ENCODE results near the gene SUOX. TPM values are rescaled to one million over a fixed set of nuclear protein-coding genes. Genes with fewer than 3 reads are reported as not detected.

Gene SUOX
- total RNA-seq, 3 donors from 2014 or later: 24.6 to 30.2 (median 29.9) TPM

DNA sequence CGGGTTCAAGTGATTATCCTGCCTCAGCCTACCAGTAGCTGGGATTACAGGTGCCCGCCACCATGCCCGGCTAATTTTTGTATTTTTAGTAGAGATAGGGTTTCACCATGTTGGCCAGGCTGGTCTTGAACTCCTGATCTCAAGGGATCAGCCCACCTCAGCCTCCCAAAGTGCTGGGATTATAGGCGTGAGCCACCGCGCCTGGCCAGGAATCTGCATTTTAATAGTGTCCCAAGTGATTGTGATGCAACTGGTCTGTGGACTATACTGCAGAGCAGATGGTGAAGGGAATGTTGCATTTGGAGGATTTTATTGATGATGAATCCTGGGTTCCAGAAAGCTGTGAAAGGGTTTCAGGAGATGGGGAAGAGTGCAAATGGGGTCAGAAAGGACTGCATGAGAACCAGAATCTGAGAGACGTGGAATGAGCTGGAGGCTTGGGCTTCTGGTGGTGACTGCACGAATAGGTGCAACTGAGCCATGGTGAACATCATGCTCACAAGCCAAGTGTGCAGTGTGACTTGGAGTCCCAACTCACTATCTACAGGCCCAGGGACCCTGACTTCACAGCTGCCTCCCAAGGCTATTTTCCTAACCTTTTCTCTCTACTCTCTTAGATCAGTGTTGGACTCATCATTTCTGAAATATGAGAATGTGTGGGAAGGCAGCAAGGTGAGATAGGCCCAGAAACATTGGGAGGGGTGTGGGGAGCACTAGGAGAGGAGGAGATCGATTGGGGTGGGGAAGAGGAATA is 49.1 kb downstream of the SUOX start:
- TF ChIP-seq, protein P1, sequence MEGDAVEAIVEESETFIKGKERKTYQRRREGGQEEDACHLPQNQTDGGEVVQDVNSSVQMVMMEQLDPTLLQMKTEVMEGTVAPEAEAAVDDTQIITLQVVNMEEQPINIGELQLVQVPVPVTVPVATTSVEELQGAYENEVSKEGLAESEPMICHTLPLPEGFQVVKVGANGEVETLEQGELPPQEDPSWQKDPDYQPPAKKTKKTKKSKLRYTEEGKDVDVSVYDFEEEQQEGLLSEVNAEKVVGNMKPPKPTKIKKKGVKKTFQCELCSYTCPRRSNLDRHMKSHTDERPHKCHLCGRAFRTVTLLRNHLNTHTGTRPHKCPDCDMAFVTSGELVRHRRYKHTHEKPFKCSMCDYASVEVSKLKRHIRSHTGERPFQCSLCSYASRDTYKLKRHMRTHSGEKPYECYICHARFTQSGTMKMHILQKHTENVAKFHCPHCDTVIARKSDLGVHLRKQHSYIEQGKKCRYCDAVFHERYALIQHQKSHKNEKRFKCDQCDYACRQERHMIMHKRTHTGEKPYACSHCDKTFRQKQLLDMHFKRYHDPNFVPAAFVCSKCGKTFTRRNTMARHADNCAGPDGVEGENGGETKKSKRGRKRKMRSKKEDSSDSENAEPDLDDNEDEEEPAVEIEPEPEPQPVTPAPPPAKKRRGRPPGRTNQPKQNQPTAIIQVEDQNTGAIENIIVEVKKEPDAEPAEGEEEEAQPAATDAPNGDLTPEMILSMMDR (IDR thresholded peaks at IDR 0.05): no peak
- TF ChIP-seq POLR2A (IDR thresholded peaks at IDR 0.05): no peak
- no peak for TF ChIP-seq POLR2AphosphoS5 (IDR thresholded peaks at IDR 0.05)
- Histone ChIP-seq H3K4me3 (no peak overlapping the region), H3K36me3 (no peaks in the 10 kb centered on the region), H3K27ac (no peak overlapping the region), H3K4me1 (peaks cover 3 to 7% of the 10 kb centered on the region in 2 donors), H3K27me3 (no peaks in the 10 kb centered on the region), H3K9me3 (no peaks in the 10 kb centered on the region)
- DNase-seq (ENCODE audit: low spot score in 2 of 2): no peak
- intact Hi-C loops (cut with DNase I; ENCODE audit: low total_unique reads): no loop called here

DNA sequence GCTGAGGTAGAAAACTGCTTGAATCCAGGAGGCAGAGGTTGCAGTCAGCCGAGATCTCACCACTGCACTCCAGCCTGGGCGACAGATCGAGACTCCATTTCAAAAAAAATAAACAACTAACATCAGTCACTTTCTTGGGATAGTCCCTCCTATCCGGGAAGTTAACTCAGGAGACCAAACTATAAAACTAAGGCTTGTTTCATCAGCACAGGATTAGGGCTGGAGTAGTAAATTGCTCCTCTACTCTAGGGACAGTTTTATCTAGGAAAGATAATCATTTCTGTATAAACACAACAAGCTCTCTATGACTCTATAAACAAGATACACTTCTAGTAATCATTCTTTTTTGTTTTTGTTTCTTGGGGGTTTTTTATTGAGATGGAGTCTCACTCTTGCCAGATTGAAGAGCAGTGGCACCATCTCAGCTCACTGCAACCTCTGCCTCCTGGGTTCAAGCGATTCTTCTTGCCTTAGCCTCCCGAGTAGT is 56.4 kb downstream of the SUOX start:
- Histone ChIP-seq H3K9me3 (no peaks in the 10 kb centered on the region), H3K36me3 (no peaks in the 10 kb centered on the region), H3K27me3 (no peaks in the 10 kb centered on the region), H3K4me1 (no peaks in the 10 kb centered on the region), H3K27ac (no peak overlapping the region), H3K4me3 (no peak overlapping the region)
- DNase-seq (ENCODE audit: low spot score in 2 of 2): no peak
- TF ChIP-seq, protein P1 (IDR thresholded peaks at IDR 0.05): no peak
- no peak for TF ChIP-seq POLR2AphosphoS5 (IDR thresholded peaks at IDR 0.05)
- no peak for TF ChIP-seq POLR2A (IDR thresholded peaks at IDR 0.05)
- intact Hi-C loops (cut with DNase I; ENCODE audit: low total_unique reads): no loop called here

Other genes with a start within 250 kb of the SUOX start
- gene SARNP, start 179.6 kb upstream of the SUOX start, total RNA-seq: 10 to 100 TPM; 54.7 to 64.3 (median 55.3) TPM
- gene ORMDL2, start 179.2 kb upstream of the SUOX start, total RNA-seq: 10 to 100 TPM; 13.1 to 28.5 (median 21.0) TPM
- gene DNAJC14, start 167.7 kb upstream of the SUOX start, total RNA-seq: 10 to 100 TPM; 31.0 to 46.2 (median 36.1) TPM
- 10 to 100 TPM; 21.9 to 50.6 (median 47.9) TPM for gene MMP19, start 154.3 kb upstream of the SUOX start, total RNA-seq
- 10 to 100 TPM; 25.9 to 38.1 (median 33.0) TPM for gene PYM1, start 69.4 kb upstream of the SUOX start, total RNA-seq
- gene DGKA, start 66.1 kb upstream of the SUOX start, total RNA-seq: 10 to 100 TPM; 25.1 to 50.5 (median 44.2) TPM
- 10 to 100 TPM in 1 of 3 donors, 1 to 10 TPM in 2; 4.7 to 18.7 (median 7.4) TPM for gene PMEL, start 31.2 kb upstream of the SUOX start, total RNA-seq
- 10 to 100 TPM in 2 of 3 donors, 1 to 10 TPM in 1; 8.2 to 27.2 (median 27.1) TPM for gene CDK2, start 30.4 kb upstream of the SUOX start, total RNA-seq
- gene RAB5B, start 23.2 kb upstream of the SUOX start, total RNA-seq: 10 to 100 TPM; 74.9 to 98.8 (median 75.7) TPM
- 1 to 10 TPM; 2.9 to 4.6 (median 4.2) TPM for gene IKZF4, start 23.8 kb downstream of the SUOX start, total RNA-seq
- 1,000 to 10,000 TPM in 1 of 3 donors, 100 to 1,000 TPM in 2; 557 to 1,840 (median 572) TPM for gene RPS26, start 44.6 kb downstream of the SUOX start, total RNA-seq
- gene ERBB3, start 82.9 kb downstream of the SUOX start, total RNA-seq: 100 to 1,000 TPM in 2 of 3 donors, under 1 TPM in 1; 0.48 to 187 (median 119) TPM
- gene PA2G4, start 107.3 kb downstream of the SUOX start, total RNA-seq: 100 to 1,000 TPM in 2 of 3 donors, 10 to 100 TPM in 1; 94.4 to 134 (median 116) TPM
- 1,000 to 10,000 TPM; 3,675 to 5,580 (median 4,429) TPM for gene RPL41, start 119.4 kb downstream of the SUOX start, total RNA-seq
- gene ZC3H10, start 121.0 kb downstream of the SUOX start, total RNA-seq: 1 to 10 TPM; 3.6 to 4.8 (median 4.7) TPM
- gene ESYT1, start 131.0 kb downstream of the SUOX start, total RNA-seq: 100 to 1,000 TPM; 132 to 243 (median 146) TPM
- 10 to 100 TPM; 29.6 to 52.8 (median 43.2) TPM for gene MYL6B, start 155.3 kb downstream of the SUOX start, total RNA-seq
- 1,000 to 10,000 TPM; 1,725 to 2,481 (median 1,981) TPM for gene MYL6, start 161.1 kb downstream of the SUOX start, total RNA-seq
- 100 to 1,000 TPM; 105 to 114 (median 106) TPM for gene SMARCC2, start 192.2 kb downstream of the SUOX start, total RNA-seq
- gene RNF41, start 224.6 kb downstream of the SUOX start, total RNA-seq: 10 to 100 TPM; 64.4 to 86.6 (median 81.3) TPM
- 10 to 100 TPM; 24.7 to 31.2 (median 27.5) TPM for gene NABP2, start 227.1 kb downstream of the SUOX start, total RNA-seq
- gene SLC39A5, start 232.8 kb downstream of the SUOX start, total RNA-seq: under 1 TPM in 1 of 3 donors, not detected in 2; 0.98 TPM